NCI-H2081 treated with DMSO at 0.1 percent for 48 hours (cell line): ENCODE results near the gene SLC17A1.
"Not testable (repeated sequence)": the region's sequence is repeated elsewhere in the genome, so short reads cannot be mapped to it uniquely, and the experiment has no call there.

Experiments
- DNase-seq: peaks from one replicate; lab custom pipeline; 2025; lab: John Stamatoyannopoulos, UW

Gene SLC17A1

DNA sequence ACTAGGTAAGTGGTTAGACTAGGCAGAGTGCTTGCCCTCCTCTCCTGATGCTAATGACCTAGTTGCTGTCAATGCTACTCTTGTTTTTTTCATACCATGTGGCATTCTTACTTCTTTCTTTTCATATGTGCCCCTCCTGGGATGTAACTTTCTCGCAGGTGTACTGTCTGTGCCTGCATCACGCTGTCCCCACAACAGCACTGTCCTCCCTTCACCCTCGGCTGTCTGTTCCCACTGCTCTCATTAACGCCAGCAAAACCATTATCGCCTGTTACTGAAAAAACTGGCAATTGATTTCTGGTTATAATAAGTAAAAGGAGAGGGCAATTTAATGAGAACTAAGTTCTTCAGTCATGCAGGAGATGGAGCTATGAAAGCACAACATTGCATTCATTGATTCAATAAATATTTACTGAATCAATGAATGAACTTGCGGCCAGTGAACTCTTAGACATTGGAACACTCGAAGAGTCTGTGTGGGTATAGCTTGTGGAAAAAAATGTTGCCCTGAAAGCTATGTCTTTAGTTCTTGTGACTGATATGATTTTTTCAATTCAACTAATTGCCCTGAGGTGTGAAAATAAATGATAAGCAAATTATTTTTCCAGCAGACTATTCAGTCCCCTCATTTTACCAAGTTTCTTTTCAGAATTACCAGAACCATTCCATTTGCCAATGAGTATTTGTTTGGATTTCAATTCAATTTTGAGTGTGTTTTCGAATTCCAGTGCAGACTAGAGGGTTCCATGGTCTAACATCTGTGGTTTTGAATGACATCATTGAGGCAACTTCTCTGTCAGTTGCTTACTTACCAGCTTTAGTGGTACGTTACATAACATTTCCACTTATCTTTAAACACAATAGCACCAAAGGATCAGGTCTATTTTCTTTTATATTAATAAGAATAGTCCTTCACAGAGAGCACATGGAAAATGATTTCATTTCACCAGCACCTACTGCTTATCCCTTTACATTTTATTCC lies 75.2 kb downstream of the SLC17A1 start:
- DNase-seq = no peak

GRCh38 chr6:25755483-25755882 lies 76.4 kb downstream of the SLC17A1 start:
- DNase-seq = no peak

DNA sequence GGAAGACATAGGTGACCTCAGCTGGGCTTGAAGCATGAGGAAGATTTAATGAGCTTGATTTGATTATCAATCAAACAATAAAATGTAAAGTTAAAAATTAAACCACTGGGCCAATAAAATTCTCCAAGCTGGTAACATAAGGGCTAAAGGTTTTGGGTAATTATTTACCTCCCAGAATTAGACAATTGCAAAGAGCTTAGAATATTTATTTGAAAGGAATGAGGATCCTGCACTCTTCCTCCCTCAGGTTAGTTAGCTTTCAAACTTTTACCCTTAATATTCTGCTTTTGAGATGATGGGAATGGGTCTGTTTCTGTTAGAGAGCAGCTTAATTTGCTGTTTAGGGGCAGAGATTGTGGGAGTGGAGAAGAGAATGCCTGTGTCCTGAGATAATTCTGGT lies 77.3 kb downstream of the SLC17A1 start, which contains the start of gene SLC17A4:
SLC17A4 (plus strand) TSS at position 208 of the 400 bp plus-strand sequence. CDS start 7,221 bp downstream, outside the sequence.
- no peak for DNase-seq

DNA sequence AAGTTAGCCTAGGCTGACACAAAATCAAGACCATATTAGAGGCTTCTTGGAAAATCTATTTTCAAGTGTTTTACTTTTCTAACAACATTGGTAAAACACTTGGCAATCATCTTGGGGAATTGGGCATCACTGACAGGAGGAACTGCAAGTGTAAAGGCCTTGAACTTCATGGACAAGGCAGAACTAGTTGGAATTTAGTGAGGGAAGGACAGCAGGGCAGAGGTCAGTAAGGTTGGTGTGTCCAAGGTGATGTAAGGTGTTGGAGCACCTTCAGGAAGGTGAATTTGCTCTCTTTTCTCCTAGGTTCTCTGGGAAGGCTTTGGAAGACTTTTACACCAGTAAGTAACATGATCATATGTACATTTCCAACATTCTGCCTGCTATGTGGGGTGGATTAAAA lies 78.8 kb downstream of the SLC17A1 start:
- DNase-seq = no peak

DNA sequence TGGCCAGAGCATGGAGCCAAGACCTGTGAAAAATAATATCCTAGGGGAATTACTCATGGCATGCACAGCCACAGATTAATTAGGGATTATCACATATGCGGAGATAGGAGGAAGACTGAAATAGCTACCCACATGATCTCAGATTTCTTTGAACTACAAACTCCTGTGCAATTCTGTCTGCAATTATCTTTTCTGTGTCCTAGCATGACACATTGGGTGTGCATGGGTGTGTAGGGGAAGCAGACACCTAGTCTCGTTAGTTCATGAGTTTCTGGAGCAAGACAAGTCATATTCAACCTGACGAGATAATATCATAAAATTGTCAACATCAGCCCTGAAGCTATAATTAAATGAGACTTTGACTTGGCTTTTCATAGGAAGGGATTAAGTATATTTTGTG lies 80.9 kb downstream of the SLC17A1 start:
- no peak for DNase-seq

DNA sequence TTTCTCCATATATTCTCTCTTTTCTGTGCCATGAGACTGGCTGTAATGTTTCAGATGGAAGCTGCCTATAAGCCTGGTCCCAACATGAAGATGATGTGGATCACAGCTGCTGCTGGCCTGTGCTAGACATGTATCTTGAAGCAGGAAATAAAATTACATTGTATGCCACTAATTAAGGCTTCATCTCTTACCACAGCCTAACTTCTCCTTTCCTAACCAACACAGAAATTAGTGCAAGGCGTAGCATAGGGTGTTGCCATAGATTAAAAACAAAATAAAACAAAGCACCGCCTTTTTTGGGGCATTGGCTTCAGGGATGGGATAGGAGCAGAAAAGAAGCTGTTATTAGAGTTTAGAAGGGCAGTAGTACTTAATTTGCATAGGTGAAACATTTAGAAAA lies 82.0 kb downstream of the SLC17A1 start:
- no peak for DNase-seq

- DNase-seq = not testable (repeated sequence)
Measured at GRCh38 chr6:25748601-25749517, 83.0 kb downstream of the SLC17A1 start.

GRCh38 chr6:25748049-25748448 lies 83.8 kb downstream of the SLC17A1 start:
- no peak for DNase-seq

DNA sequence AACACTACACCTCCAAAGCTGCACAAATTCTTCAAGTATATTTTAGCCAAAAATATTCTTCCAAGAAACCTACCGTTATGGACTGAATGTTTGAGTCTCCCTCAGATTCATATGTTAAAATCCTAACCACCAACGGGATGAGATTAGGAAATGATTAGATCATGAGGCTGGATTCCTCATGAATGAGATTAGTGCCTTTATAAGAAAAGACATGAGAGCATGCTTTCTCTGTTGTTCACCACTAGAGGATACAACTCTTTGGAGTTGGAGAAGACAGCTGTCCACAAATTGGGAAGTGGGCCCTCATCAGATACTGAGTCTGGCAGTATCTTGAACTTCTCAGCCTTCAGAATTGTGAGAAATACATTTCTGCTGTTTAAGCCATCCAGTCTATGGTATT lies 84.4 kb downstream of the SLC17A1 start:
- DNase-seq = no peak

DNA sequence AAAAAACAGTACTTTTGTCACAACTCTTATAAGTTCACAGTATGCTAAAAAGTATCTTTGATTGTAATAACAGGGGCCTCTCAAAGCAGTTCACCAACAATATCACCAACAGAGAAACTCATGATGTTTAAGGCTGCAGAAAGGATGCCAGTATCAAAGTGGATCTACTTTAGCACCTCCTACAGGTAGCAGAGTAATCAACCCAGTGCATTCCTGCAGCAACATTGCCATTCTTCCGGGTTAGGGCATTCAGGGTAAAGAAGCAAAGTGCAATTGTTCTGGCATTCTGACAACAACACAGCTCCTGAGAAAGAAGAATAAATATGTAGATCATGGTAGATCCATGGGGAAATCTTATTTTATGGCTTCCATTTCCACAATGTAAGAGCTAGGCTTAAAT lies 84.9 kb downstream of the SLC17A1 start:
- DNase-seq = no peak

DNA sequence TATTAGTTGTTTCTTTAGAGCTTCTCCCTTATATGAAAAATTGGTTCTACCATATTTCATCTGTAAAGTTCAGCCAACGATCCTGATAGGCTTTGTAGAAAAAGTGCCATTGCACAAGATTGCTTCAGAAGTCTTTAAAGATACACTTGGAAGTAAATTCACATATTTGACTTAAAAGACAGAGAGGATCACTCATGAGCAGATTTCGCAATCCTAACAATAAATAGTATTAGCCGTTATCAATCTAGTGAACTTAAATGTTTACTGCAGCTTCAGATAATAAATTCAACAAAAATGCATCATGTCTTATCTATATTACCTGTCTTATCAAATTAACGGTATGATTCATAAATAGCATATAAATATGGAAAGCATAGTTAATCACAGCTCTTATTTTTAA lies 86.0 kb downstream of the SLC17A1 start:
- DNase-seq = no peak

GRCh38 chr6:25743868-25744267 lies 88.0 kb downstream of the SLC17A1 start:
- DNase-seq = no peak

DNA sequence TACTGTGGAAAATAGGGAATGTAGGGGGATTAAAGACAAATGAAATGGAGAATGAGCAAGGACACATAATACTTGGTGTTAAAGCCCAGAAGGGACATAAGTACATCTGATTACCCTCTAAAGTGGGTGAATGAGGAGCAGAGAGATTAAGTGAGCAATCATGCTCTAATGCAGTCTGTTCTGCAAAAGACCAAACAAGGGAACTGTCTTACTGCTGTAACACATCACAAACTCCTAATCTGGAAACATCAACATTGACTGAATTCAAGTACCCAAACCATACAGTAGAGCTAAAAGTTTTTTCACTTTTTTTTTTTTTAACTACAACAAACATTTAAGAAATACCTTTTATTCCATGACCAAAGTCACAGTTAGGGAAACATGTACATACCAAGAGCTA lies 96.6 kb downstream of the SLC17A1 start:
- no peak for DNase-seq
